Thyroid gland (tissue), 4 donors: Measurements from ENCODE around the gene C1orf56.

Source experiments
- POLR2A ChIP-seq, 2 donors: fragments of 450-650 bp; IDR thresholded peaks; one replicate each; pipeline ENCODE4 v1.6.1; 2017; ENCODE audit warnings: antibody characterized with exemption in 2 of 2, mild to moderate bottlenecking in 2 of 2, moderate library complexity in 1 of 2
- TF ChIP-seq, protein P1 (sequence below), 6 experiments: fragments of 200-600 bp in 3 of 6; fragments of 450-650 bp in 3 of 6; sonication (generic) in 3 of 6; IDR thresholded peaks; one replicate each; pipeline ENCODE4 v1.5.1; 2016 to 2019; ENCODE audit warnings: antibody characterized with exemption in 6 of 6, mild to moderate bottlenecking in 2 of 6, inconsistent platforms in 1 of 6, moderate library complexity in 1 of 6

DNA sequence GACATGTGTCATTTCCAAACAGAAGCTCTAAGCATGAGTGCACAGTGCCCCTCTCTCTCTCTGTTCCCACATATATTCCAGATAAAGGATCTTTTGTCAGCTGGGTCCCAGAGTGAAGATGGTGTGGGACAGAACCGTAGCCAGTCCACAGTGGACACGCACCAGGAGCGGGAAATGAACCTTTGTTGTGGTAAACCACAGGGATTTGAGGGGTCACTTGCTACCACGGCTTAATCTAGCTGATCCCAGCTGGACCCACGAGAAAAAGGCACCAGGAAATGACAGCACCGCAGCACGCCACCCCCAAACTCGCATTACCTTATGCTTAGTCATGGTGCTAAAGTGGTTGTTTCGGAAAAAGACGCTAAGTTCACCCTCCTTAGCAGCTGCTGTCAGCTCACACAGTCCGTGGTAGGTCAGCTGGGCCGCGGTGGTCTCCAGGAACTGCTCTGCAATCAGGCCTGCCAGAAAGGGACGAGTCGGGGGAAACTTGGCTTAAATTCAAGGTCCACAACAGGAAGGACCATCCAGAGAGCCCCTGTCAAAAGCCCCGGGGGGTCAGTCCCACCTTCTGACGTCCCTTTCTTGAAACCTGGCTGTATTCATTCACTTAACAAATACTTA lies 48.4 kb upstream of the C1orf56 start:
- TF ChIP-seq, protein P1, sequence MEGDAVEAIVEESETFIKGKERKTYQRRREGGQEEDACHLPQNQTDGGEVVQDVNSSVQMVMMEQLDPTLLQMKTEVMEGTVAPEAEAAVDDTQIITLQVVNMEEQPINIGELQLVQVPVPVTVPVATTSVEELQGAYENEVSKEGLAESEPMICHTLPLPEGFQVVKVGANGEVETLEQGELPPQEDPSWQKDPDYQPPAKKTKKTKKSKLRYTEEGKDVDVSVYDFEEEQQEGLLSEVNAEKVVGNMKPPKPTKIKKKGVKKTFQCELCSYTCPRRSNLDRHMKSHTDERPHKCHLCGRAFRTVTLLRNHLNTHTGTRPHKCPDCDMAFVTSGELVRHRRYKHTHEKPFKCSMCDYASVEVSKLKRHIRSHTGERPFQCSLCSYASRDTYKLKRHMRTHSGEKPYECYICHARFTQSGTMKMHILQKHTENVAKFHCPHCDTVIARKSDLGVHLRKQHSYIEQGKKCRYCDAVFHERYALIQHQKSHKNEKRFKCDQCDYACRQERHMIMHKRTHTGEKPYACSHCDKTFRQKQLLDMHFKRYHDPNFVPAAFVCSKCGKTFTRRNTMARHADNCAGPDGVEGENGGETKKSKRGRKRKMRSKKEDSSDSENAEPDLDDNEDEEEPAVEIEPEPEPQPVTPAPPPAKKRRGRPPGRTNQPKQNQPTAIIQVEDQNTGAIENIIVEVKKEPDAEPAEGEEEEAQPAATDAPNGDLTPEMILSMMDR (IDR thresholded peaks at IDR 0.05) = no peak
- no peak for TF ChIP-seq POLR2A (IDR thresholded peaks at IDR 0.05)
